Type B pancreatic cell (in vitro differentiated cells): Measurements from ENCODE around the gene SV2B. TPM values are rescaled to one million over a fixed set of nuclear protein-coding genes. Genes with fewer than 3 reads are reported as not detected.

Source experiments
- DNase-seq: peaks from one replicate; pipeline ENCODE4 v3.0.0; 2021; ENCODE audit warnings: mixed read lengths; ENCODE audit not compliant: unreplicated experiment; ENCODE audit errors: extremely low spot score
- H3K27ac Mint-ChIP-seq: 2 replicates; pipeline ENCODE4 v1.8.0; 2021; ENCODE audit warnings: mild to moderate bottlenecking, mixed read lengths
- H3K27me3 Mint-ChIP-seq: 2 replicates; pipeline ENCODE4 v1.8.0; 2021; ENCODE audit warnings: mixed read lengths
- H3K36me3 Mint-ChIP-seq: 2 replicates; pipeline ENCODE4 v1.8.0; 2021; ENCODE audit warnings: mixed read lengths
- H3K4me1 Mint-ChIP-seq: one replicate; pipeline ENCODE4 v1.8.0; 2021; ENCODE audit warnings: mixed read lengths; ENCODE audit not compliant: unreplicated experiment
- H3K4me3 Mint-ChIP-seq: 2 replicates; pipeline ENCODE4 v1.8.0; 2021; ENCODE audit warnings: mild to moderate bottlenecking, mixed read lengths
- H3K9me3 Mint-ChIP-seq: 2 replicates; pipeline ENCODE4 v1.8.0; 2021; ENCODE audit warnings: mixed read lengths
- total RNA-seq: library from RNA; stranded (reverse); gene quantifications from 2 replicates; pipeline ENCODE4 v1.2.1, GENCODE V29; 2021; ENCODE audit warnings: low replicate concordance
- TF ChIP-seq, protein P1 (sequence below): fragments of 200-600 bp; sonication (generic); conservative IDR thresholded peaks from 2 replicates; pipeline ENCODE4 v1.5.0; 2021; ENCODE audit warnings: antibody characterized with exemption, mild to moderate bottlenecking

The SV2B gene
- total RNA-seq, 1 donor from 2014 or later: 1.7 TPM

- no peaks in the 10 kb centered on the region for H3K9me3 Mint-ChIP-seq
- DNase-seq: no peak
- H3K36me3 Mint-ChIP-seq: no peaks in the 10 kb centered on the region
- TF ChIP-seq, protein P1, sequence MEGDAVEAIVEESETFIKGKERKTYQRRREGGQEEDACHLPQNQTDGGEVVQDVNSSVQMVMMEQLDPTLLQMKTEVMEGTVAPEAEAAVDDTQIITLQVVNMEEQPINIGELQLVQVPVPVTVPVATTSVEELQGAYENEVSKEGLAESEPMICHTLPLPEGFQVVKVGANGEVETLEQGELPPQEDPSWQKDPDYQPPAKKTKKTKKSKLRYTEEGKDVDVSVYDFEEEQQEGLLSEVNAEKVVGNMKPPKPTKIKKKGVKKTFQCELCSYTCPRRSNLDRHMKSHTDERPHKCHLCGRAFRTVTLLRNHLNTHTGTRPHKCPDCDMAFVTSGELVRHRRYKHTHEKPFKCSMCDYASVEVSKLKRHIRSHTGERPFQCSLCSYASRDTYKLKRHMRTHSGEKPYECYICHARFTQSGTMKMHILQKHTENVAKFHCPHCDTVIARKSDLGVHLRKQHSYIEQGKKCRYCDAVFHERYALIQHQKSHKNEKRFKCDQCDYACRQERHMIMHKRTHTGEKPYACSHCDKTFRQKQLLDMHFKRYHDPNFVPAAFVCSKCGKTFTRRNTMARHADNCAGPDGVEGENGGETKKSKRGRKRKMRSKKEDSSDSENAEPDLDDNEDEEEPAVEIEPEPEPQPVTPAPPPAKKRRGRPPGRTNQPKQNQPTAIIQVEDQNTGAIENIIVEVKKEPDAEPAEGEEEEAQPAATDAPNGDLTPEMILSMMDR: no peak
- H3K27ac Mint-ChIP-seq: no peak overlapping the region
- peaks cover 39% of the 10 kb centered on the region for H3K27me3 Mint-ChIP-seq
- H3K4me3 Mint-ChIP-seq: no peak overlapping the region
- H3K4me1 Mint-ChIP-seq: no peaks in the 10 kb centered on the region
Observed at GRCh38 chr15:91146728-91147127, 46.7 kb downstream of the SV2B start.

DNA sequence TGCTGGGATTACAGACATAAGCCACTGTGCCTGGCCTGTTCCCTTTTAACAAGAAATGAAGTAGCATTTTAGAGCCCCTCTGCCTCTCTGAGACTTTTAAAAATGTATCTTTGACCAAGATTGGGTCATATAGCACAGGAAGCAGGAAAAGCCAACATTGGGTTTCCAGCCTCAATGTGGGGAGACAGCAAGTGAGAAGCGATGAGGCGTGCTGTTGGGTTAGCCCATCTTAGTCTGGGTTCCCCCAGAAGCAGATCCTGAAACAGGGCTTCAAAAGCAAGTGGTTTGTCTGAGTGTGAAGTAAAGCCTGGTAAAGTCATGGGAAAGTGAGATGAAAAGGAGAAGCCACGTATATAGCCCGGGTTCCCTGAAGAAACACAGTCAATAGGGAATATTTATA is 48.2 kb downstream of the SV2B start:
- H3K4me3 Mint-ChIP-seq: no peak overlapping the region
- no peaks in the 10 kb centered on the region for H3K4me1 Mint-ChIP-seq
- H3K27ac Mint-ChIP-seq: no peak overlapping the region
- no peak for DNase-seq
- H3K36me3 Mint-ChIP-seq: no peaks in the 10 kb centered on the region
- peaks cover 42% of the 10 kb centered on the region for H3K27me3 Mint-ChIP-seq
- TF ChIP-seq, protein P1: no peak
- H3K9me3 Mint-ChIP-seq: no peaks in the 10 kb centered on the region

- Mint-ChIP-seq H3K27ac (no peak overlapping the region), H3K4me1 (no peaks in the 10 kb centered on the region), H3K4me3 (no peak overlapping the region), H3K27me3 (peaks cover 39% of the 10 kb centered on the region), H3K36me3 (no peaks in the 10 kb centered on the region), H3K9me3 (no peaks in the 10 kb centered on the region)
- no peak for DNase-seq
- TF ChIP-seq, protein P1: no peak
Observed at GRCh38 chr15:91150502-91151160, 50.6 kb downstream of the SV2B start.

DNA sequence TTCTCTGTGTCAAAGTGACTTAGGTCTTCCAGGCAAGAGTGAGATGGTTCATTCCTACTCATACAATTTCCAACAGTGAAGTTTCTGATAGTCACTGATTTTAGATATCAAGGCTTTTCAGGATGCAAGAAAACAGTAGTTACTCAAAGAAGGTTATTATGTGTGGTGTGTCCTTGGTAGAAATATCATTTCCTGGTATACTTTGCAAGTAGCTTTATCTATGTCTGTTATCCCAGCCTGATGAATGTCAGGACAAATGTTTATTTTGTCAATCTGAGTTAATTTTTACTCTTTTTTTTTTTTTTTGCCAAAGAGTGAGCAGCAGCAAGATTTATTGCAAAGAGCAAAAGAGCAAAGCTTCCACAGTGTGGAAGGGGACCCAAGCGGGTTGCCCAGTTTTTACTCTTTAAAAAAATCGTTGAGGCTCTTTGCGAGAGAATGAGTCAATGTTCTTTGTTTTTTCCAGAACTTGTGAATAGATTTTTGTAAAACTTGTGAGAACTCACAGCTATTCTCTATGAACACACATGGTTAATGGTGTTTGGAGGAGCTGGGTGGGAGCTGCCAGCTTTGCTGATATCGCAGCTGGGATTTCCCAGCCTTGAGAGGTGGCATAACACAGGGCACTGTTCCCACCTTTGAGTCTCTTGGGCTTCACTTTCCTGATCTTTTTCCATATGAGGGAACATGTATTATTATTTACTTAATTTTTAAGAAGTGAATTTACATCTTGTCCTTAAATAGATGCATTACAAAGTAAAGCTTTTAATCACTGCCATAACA is 51.9 kb downstream of the SV2B start:
- Mint-ChIP-seq H3K27ac (no peak overlapping the region), H3K27me3 (peaks cover 38% of the 10 kb centered on the region)
- no peak for DNase-seq

DNA sequence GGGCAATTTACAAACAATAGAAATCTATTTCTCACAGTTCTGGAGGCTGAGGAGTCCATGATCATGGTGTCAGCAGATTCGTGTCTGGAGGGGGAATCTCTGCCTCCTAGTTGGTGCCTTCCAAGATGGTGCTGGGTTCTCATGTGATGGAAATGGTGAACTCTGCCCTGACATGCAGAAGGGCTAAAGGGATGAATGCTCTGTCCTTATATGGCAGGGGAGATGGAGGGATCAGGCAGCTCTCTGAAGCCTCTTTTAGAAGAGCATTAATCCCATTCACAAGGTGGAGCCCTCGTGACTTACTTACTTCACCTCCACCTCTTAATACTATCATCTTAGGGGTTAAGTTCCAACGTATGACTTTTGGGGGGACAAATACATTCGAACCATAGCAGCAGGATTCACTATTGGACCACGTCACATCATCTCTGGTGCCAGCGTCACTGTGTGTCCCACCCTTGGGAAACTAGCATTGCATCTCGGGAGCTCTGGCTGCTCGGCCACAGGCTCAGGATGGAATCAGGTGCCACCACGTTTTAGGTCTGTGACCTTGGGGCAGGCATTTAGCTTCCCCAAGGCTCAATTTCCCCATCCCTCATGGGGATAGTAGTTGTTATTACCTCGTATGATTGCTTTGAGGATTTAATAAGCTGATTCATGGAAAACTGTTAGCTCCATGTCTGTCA is 53.0 kb downstream of the SV2B start:
- Mint-ChIP-seq H3K27me3 (peaks cover 40% of the 10 kb centered on the region), H3K4me3 (no peak overlapping the region), H3K36me3 (no peaks in the 10 kb centered on the region), H3K9me3 (no peaks in the 10 kb centered on the region), H3K27ac (no peak overlapping the region), H3K4me1 (no peaks in the 10 kb centered on the region)
- TF ChIP-seq, protein P1: no peak
- DNase-seq: no peak

More for the DNA sequence above, 51.9 kb downstream of the SV2B start:
- Mint-ChIP-seq H3K4me1 (no peaks in the 10 kb centered on the region), H3K4me3 (no peak overlapping the region), H3K9me3 (no peaks in the 10 kb centered on the region), H3K36me3 (no peaks in the 10 kb centered on the region)
- TF ChIP-seq, protein P1: no peak
